Right hindlimb (tissue), 1 donor: ENCODE results near the gene CCL1.
A peak's percentile ranks its signal among the peaks of the same experiment; 100 is the strongest.
"Not testable (repeated sequence)": the region's sequence is repeated elsewhere in the genome, so short reads cannot be mapped to it uniquely, and the experiment has no call there.

Source experiments
- DNase-seq: peaks from one replicate; pipeline ENCODE4 v3.0.0-alpha.2; 2018

The CCL1 gene

DNA sequence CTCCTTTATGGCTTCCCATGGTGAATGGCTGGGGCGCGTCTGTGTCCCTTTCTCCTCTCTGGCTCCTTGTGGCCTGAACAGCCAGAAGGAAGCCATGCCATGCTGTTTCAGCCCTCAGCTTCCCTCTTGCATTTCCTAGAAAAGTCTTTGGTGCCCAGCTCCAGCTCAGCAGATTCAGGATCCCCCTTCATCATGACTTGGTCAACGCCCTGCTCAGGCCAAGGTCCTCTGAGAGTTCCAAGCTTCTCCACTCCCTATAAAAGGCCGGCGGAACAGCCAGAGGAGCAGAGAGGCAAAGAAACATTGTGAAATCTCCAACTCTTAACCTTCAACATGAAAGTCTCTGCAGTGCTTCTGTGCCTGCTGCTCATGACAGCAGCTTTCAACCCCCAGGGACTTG, 6.8 kb downstream of the CCL1 start, which contains the start of gene CCL13:
TSS of gene CCL13 (plus strand) at position 287 of the 400 bp plus-strand sequence. CDS start at position 334, 47 bp downstream.
- no peak for DNase-seq

GRCh38 chr17:34354637-34355036, 8.4 kb downstream of the CCL1 start:
- DNase-seq = no peak

GRCh38 chr17:34352191-34352590, 10.8 kb downstream of the CCL1 start:
- no peak for DNase-seq

DNA sequence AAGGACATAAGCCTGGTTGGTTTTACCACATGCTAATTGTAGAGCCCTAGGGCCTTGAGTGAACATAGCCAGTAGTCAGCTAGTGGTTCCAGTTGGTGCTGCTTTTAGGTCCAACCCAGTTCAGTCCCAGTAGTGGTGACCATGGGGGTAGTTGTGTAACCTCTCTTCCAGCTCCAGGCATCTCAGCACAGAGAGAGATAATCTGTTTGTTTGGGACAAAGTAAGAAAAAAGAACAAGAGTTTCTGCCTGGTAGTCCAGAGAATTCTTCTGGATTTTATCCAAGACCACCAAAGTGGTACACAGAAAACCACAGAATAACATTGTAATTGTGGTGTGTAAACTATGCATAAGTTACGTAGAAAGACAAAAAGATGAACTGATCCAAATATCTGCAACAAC, 11.9 kb downstream of the CCL1 start:
- no peak for DNase-seq

- no peak for DNase-seq
These were observed 13.3 kb downstream of the CCL1 start for GRCh38 chr17:34349751-34350150.

DNA sequence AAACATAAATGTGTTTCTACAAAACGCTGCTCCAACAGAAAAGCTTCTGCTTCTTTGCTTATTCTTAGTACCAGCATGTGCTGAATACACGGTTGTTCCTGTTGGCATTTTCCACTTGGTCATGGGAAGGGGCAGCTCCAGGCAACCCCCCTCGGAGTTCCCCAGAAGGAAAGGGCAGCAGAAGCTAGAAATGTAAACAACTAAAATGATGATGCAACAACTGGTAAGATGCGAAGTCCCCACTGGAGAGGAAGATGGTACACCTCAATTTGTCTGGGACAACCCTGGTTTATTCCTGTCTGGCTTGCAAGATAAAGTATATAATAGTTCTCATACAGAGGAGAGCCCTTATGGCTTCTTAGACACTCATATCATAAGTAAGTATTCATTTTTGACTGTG, 16.0 kb downstream of the CCL1 start:
- DNase-seq = no peak

GRCh38 chr17:34341916-34342315, 21.1 kb downstream of the CCL1 start:
- DNase-seq = no peak

DNA sequence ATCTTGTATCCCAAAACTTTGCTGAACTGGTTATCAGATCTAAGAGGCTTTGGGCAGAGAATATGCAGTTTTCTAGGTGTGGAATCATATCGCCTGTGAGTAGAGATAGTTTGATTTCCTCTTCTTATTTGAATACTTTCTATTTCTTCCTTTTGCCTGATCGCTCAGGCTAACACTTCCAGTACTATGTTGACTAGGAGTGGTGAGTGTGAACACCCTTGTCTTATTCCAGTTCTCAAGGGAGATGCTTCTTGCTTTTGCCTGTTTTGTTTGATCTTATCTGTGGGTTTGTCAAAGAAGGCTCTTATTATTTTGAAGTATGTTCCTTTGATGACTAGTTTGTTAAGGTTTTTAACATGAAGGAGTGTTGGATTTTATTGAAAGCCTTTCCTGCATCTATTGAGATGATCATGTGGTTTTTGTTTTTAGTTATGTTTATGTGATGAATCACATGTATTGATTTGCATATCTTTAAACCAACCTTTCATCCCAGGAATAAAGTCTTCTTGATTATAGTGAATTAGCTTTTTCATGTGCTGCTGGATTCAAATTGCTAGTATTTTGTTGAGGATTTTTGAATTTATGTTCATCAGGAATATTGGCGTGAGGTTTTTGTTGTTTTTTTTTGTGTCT, 23.8 kb downstream of the CCL1 start:
- DNase-seq = no peak

DNA sequence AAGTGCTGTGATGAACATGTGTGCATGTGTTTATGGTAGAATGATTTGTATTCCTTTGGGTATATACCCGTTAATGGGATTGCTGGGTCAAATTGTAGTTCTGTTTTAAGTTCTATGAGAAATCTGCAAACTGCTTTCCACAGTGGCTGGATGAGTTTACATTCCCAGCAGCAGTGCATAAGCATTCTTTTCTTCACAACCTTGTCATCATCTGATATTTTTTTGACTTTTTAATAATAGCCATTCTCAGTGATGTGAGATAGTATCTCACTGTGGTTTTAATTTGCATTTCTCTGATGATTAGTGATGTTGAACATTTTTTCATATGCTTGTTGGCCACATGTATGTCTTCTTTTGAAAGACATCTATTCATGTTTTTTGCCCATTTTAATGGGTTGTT, 25.3 kb downstream of the CCL1 start:
- no peak for DNase-seq

- DNase-seq = not testable (repeated sequence)
These were observed 35.5 kb downstream of the CCL1 start for GRCh38 chr17:34327580-34327979.

DNA sequence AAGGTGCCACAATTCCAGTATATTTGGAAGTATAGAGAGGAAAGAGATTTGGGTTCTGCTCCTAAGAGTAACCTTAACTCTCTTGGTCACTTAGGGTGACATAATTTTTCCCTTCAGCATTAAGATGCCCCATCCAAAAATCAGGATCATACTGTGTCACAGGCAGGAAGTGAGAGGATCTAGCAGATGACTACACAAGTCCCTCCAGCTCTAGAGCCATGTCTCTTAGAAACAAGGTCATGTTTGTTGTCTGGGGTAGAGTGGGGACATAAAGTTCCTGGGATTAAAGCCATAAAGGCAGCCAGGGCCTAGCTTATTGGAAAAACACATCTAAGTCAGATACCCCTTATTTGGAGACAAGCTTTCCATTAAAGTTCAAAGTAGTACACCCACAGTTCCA, 41.1 kb downstream of the CCL1 start:
- DNase-seq = no peak

DNA sequence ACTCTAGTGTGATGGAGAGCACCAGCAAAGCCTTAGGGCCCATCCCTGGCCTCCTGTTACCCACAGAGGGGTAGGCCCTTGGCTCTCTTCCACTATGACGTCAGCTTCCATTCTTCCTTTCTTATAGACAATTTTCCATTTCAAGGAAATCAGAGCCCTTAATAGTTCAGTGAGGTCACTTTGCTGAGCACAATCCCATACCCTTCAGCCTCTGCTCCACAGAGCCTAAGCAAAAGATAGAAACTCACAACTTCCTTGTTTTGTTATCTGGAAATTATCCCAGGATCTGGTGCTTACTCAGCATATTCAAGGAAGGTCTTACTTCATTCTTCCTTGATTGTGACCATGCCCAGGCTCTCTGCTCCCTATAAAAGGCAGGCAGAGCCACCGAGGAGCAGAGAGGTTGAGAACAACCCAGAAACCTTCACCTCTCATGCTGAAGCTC, 44.0 kb downstream of the CCL1 start, which contains the start of gene CCL8:
TSS of gene CCL8 (plus strand) at position 397 of the 445 bp plus-strand sequence. CDS start 67 bp downstream, outside the sequence.
- no peak for DNase-seq

- no peak for DNase-seq
These were observed 44.6 kb downstream of the CCL1 start for GRCh38 chr17:34318474-34318873.

- DNase-seq = peak; percentile 38
These were observed 48.8 kb downstream of the CCL1 start for GRCh38 chr17:34314279-34314678.

DNA sequence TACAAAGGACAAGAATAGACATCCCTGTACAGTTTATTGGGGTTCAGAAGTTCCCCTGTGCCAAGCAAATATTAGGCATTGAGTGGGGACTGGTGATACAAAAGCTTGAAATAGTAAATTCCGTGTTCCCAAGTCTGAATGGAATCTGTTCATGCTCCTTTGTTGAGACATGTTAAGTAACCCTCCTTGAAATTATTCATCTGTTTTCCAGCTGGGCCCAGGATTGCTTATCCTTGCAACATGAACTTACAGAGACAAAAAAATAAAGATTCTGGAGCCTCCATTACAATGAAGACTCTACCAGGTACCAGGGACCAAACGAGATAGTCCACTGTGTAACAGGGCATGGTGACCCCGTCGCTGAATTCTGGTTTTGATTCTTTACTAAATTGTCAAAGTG, 49.9 kb downstream of the CCL1 start:
- DNase-seq = no peak

DNA sequence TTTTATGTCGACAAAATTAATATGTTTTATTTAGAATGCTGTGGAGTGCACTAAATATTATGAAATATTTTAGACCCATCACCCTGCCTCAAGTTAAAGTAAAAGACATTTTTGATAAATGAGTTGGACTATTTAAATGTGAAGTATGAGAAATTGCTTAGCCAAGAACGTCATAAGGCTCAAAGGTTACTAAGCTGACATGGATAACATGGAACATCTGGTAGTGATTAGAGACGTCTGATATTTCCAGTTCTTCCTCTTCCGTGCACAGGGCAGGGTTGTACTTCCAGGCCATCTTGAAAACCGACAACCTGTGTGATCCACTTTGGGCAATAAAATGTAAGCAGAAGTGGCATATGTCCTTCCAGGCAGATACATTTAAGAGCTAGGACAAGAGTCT, 51.0 kb downstream of the CCL1 start:
- DNase-seq = no peak

DNA sequence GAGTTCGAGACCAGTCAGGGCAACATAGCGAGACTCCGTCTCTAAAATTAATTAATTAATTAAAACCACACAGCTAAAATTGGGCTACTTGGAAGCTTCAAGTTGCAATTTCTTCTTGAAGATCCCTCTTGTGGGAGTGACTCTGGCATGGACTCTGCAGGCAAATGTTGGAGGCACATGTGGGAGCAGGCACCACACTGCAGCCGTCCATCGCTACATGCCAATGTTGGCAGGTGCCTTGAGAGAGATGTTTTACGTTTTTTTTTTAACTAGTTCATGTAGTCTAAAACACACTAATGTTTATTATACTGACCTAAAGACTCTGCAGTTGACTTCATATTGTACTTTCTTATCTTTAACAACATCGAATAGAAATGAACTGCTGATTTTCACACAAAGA, 51.7 kb downstream of the CCL1 start:
- no peak for DNase-seq
